A549 (cell line): ENCODE measurements around the gene CCDC106.

Experiments
- BHLHE40 ChIP-seq: IDR thresholded peaks from 2 replicates; pipeline ENCODE4 v1.6.1; 2012; ENCODE audit warnings: low read depth, low read length, inconsistent platforms
- CEBPB ChIP-seq, 2 experiments: fragments of >200 bp in 1 of 2; sonication (Bioruptor Twin) in 1 of 2; formaldehyde crosslinking in 1 of 2; IDR thresholded peaks; 2 replicates each; pipeline ENCODE4 v1.6.1; 2012 to 2016
- EP300 ChIP-seq, 2 experiments: fragments of >200 bp; sonication (Bioruptor Twin); formaldehyde crosslinking; IDR thresholded peaks; 2 replicates in 1 of 2; 3 replicates in 1 of 2; pipeline ENCODE4 v1.6.1; 2016 to 2017
- HEYL ChIP-seq: fragments of 250-450 bp; sonication (Bioruptor Pico); IDR thresholded peaks from 2 replicates; pipeline ENCODE4 v1.8.0; 2021; ENCODE audit warnings: mild to moderate bottlenecking, moderate library complexity
- MAZ ChIP-seq: fragments of 150-350 bp; IDR thresholded peaks from 2 replicates; pipeline ENCODE4 v1.6.1; 2014; ENCODE audit warnings: antibody characterized with exemption, low read depth, low read length, borderline replicate concordance
- MYC ChIP-seq: IDR thresholded peaks from 2 replicates; pipeline ENCODE4 v1.6.1; 2012; ENCODE audit warnings: mild to moderate bottlenecking, inconsistent platforms, low read length, improper control_type of control experiment, borderline replicate concordance
- NR3C1 ChIP-seq: fragments of >200 bp; sonication (Bioruptor Twin); formaldehyde crosslinking; IDR thresholded peaks from 3 replicates; pipeline ENCODE4 v1.6.1; 2017
- POLR2A ChIP-seq: IDR thresholded peaks from 2 replicates; pipeline ENCODE4 v1.6.1; 2012; ENCODE audit warnings: mild to moderate bottlenecking, low read length
- RARB ChIP-seq: fragments of 250-450 bp; sonication (Bioruptor Pico); IDR thresholded peaks from 2 replicates; pipeline ENCODE4 v1.8.0; 2021; ENCODE audit warnings: mild to moderate bottlenecking, moderate library complexity
- RFX5 ChIP-seq: fragments of 450-650 bp; IDR thresholded peaks from 2 replicates; pipeline ENCODE4 v1.7.1; 2014; ENCODE audit warnings: antibody characterized with exemption, mild to moderate bottlenecking, moderate library complexity
- TF ChIP-seq, protein P1 (sequence below): fragments of >200 bp; sonication (Bioruptor Twin); formaldehyde crosslinking; IDR thresholded peaks from 3 replicates; pipeline ENCODE4 v1.5.1; 2016
- TF ChIP-seq, protein P2 (sequence below): fragments of 450-650 bp; IDR thresholded peaks from 2 replicates; pipeline ENCODE4 v1.6.1; 2014; ENCODE audit warnings: antibody characterized with exemption

DNA sequence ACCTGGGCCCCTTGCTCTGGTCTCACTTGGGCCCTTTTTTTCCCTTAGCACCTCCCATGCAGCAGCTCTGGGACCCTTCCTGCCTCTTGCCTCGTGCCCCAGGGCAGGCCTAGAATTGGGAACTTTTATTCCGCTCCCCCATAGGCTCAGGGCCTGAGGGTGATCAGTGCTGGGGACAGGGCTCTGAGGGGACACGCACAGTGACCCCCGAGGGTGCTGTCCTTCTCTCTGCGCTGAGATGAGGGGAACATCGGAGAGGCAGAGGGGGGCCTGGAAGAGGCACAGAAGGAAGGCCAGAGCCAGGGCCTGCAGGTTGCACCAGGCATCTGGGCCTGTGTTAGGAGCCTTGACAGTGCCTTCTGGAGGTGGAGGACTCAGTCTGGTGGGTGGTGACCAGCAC, 37.8 kb downstream of the CCDC106 start:
- TF ChIP-seq EP300 (IDR thresholded peaks at IDR 0.05) (no peak), POLR2A (no peak), BHLHE40 (no peak), CEBPB (IDR thresholded peaks at IDR 0.05) (no peak), MYC (no peak), MAZ (no peak), HEYL (CRISPR knock-in tag) (no peak), RFX5 (no peak), RARB (no peak), NR3C1 (no peak)
- TF ChIP-seq, protein P1, sequence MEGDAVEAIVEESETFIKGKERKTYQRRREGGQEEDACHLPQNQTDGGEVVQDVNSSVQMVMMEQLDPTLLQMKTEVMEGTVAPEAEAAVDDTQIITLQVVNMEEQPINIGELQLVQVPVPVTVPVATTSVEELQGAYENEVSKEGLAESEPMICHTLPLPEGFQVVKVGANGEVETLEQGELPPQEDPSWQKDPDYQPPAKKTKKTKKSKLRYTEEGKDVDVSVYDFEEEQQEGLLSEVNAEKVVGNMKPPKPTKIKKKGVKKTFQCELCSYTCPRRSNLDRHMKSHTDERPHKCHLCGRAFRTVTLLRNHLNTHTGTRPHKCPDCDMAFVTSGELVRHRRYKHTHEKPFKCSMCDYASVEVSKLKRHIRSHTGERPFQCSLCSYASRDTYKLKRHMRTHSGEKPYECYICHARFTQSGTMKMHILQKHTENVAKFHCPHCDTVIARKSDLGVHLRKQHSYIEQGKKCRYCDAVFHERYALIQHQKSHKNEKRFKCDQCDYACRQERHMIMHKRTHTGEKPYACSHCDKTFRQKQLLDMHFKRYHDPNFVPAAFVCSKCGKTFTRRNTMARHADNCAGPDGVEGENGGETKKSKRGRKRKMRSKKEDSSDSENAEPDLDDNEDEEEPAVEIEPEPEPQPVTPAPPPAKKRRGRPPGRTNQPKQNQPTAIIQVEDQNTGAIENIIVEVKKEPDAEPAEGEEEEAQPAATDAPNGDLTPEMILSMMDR: no peak
- TF ChIP-seq, protein P2, sequence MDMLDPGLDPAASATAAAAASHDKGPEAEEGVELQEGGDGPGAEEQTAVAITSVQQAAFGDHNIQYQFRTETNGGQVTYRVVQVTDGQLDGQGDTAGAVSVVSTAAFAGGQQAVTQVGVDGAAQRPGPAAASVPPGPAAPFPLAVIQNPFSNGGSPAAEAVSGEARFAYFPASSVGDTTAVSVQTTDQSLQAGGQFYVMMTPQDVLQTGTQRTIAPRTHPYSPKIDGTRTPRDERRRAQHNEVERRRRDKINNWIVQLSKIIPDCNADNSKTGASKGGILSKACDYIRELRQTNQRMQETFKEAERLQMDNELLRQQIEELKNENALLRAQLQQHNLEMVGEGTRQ: no peak
